Stimulated activated CD8-positive, alpha-beta memory T cell treated with anti-CD3 and anti-CD28 coated beads, Interleukin-4, amount 100 ng/mL, for 48 hours (primary cell): Measurements from ENCODE around the gene RPRD2.

Source experiments
- DNase-seq: peaks from one replicate; pipeline ENCODE4 v3.0.0-alpha.2; 2020

Gene RPRD2

DNA sequence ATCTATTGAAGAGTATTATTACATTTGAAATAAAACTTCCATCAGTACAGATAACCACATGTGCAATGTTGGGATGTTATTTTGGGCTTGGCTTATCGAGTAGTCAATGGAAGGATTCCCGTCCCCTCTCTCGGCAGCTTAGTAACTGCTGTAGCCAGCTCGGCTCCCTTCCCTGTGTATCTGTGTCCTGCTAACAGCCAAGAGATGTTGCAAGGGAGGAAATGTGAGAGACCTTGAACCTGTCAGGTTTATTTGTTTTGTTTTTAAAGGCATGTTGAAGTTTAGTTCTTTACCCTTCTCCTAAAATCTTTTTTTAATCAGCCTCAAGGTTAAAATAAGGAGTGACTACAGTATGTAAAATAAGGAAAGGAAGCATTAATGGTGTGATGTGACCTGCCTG is 109.7 kb downstream of the RPRD2 start:
- DNase-seq = no peak

DNA sequence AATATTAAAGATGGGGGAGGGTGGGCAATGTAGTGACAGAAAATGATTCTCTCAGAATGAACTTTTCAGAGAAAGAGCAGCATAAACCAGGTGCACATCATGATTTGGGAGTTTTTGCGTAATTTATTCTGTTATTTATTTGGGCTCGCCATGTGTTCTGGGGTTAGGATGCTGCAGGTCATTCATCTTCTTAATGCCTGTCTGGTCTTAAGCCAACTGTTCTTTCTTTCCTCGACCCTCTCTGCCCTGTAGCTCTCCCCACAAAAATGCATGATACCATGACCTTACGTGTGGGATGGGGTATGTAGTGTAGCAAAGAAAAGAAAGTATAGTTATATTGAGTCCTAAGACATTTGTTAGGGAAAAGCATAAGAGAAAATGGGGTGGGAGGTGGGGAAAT is 110.9 kb downstream of the RPRD2 start:
- DNase-seq = no peak

DNA sequence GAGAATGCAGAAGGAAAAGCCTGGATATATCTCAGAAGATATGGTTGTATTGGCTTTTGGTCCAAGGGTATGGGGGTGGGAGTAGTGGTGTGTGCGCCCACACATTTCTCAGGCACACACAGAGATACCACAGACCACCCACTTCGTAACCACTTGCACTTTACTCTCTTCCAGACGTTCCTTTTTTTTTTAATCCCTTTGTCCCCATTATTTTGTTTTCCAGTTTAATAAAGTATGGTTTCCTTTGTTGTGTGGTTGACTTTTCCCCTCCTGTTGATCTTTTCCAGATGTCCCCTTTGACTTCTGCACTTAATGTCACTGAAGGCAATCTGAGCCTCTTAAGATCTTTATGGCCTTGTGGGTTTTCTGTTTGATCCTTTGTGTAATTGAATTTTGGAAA is 112.8 kb downstream of the RPRD2 start:
- no peak for DNase-seq

DNA sequence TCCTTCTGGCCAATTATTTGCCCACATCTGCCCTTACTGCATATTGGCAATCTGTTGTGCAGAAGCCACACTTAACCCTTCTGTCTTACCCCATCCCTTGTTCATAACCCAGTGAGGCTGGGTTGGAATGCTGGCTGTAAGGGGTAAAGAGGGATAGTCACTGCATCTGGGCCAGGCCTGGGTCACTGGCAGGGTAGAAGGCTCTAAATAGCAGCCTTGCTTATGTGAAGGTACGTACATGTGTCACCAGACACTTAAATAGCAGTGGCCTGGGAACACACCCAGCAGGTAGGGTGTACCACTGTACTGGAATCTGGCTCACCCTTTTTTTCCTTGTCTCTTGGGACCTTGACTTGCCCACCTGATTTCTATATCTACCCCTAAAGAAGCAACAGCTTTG is 113.4 kb downstream of the RPRD2 start:
- no peak for DNase-seq

DNA sequence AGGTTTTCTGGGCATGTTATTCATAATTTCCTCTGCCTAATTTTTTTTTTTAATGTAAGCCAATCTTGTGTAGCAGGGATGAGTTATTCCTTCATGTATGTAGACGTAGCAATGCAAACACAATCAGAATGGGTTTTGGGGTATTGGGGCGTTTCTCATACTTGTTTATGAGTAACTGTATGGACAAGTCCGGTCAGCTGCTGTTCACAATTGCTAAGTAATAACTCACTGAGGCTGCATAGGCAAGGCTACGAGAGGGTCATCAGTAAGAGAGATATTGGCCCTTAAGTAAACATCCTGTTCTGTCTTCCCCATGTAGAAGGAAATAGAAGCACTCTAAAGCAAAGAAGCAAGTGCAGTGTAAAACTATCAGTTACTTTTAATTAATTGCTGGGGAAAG is 113.8 kb downstream of the RPRD2 start:
- no peak for DNase-seq

DNA sequence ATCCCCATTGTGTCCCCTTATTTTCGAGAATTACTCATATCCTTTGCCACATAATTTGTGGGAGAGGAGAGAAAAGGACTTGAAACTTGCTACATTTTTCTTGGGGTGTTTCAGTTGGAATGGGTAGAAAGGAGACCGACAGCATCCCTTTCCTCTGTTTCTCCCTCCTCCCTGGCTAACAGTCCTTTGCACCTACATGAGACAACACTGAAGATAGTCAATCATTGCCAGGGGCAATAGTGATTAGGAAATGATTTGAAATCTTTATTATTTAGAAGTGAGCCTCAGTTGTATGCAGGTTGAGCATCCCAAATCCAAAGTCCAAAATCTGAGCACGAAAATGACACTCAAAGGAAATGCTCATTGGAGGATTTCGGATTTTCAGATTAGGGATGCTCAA is 115.4 kb downstream of the RPRD2 start:
- DNase-seq = no peak

DNA sequence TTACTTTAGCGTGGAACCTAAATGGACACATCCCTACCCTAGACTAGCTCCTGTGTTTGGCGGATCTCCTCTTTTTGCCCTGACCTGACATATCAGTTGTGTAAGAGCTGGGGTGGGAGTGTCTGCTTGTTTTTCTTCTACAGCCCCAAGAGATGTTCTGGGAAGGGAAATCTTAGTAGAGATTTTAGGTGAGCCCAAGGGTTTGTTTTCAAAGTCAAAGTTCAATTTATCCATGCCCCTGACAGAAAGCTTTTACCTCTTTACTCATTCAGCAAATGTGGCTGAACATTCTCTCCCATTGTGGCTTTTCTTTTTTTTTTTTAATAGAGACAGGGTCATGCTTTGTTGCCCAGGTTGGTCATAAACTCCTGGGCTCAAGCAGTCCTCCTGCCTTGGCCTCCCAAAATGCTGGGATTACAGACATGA is 116.0 kb downstream of the RPRD2 start:
- DNase-seq = no peak

DNA sequence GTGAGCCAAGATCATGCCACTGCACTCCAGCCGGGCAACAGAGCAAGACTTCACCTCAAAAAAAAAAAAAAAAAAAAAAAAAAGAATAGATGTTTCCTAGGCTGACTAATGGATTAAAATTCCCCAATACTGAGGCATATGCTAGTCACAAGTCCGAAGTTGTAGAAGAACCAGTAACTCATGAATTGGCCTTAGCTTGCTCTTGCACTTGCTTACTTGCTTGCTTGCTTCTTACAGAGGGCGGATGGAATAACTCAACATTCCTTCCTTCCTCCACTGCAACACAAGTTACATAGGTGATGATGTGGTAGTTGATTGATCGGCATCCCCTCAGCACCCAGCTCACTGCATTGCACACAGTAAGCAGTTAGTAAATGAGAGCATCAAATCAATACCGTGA is 120.5 kb downstream of the RPRD2 start:
- DNase-seq = no peak

DNA sequence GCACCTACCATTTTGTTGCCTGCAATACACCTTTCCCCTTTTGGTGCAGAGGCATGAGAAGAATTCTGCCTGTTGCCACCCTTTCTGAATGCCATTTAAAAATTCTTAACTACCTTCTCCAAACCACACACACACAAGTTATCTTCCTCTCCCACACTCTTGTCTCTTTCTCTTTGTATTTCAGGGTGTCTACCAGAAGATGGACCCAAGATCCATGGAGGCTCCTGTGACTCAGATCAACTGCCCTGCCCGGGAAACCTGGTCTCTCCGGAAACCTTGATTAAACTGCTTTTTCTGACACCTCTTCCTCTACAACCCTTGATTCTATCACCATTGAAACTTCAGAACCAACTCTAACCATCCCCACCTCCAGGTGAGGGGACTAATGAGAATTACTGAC is 120.9 kb downstream of the RPRD2 start:
- no peak for DNase-seq

DNA sequence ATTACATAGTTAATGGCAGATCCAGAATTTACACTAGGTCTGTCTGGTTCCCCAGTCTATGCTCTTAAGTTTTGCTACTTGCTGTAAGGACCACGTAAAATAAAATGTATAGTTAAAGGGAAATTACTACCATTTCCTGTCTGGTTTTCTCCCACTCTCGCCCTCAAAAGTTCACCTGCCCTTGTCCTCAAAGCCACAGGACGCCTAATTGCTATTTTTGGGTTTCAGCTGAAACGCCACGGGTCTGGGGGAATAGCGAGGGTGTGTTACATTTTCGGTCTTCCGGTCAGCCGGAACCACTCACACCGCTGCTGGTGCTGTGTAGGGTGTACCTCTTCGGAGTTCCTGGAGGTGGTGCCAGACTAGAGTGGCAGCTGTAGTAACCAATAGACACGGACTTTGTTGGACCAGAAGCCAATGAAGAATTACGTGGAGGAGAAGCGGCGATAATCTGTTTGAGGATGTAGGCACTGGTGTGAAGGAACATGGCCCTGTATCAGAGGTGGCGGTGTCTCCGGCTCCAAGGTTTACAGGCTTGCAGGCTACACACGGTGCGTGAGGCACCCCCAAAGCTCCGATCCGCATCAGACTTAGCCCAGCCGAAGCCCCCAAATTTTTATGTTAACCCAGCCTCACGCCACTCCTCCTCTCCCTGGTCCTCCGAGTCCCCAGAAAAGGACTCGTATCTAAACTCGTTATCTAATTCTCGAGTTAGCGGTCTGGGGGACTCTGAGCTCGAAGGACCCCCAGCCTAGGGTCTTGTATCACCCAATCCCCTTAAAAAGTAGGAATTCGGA is 123.2 kb downstream of the RPRD2 start, which contains the start of gene TARS2:
Gene TARS2, plus strand, starts transcription at position 454 of the 797 bp plus-strand sequence. Its CDS starts 32 bp downstream, at position 486.
- peak; percentile 97 for DNase-seq

DNA sequence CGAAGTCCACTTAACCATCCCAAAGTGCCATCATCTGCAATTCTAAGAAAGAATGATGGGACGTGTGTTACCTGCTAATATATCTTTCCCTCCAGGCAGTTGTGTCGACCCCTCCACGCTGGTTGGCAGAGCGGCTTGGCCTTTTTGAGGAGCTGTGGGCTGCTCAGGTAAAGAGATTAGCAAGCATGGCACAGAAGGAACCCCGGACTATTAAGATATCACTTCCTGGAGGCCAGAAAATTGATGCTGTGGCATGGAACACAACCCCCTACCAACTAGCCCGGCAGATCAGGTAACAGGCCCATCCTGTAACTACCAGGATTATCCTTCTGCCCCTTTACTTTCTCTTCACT is 123.8 kb downstream of the RPRD2 start:
- DNase-seq = no peak

DNA sequence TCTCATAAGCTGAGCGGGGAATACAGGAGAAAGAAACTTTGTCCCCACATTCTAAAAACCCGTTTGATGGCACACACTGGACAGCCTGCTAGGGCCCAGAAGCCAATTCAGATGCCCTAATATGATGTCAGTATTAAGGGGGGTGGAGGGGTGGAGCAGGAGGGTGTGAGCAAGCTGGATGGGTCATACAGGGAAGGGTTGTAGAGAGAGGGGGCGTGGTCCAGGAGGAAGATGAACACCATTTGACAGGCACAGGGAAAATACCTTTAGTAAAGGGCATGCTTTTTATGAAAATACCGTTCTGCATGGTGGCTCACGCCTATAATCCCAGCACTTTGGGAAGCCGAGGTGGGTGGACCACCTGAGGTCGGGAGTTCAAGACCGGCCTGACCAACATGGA is 129.2 kb downstream of the RPRD2 start:
- no peak for DNase-seq

DNA sequence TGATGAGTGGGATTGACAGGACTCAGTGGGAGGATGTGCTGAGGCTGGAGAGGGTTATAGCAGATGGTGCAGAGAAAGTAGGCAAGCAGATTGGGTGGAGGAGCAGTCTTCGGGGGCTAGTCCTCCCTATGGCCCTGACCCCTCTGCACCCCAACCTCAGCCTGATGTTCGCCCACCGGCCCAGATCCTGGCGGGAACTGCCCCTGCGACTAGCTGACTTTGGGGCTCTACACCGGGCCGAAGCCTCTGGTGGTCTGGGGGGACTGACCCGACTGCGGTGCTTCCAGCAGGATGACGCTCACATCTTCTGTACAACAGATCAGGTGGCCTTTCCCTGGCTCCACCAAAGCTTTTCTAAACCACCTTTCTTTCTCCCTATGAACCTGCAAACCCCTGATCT is 134.4 kb downstream of the RPRD2 start:
- no peak for DNase-seq

DNA sequence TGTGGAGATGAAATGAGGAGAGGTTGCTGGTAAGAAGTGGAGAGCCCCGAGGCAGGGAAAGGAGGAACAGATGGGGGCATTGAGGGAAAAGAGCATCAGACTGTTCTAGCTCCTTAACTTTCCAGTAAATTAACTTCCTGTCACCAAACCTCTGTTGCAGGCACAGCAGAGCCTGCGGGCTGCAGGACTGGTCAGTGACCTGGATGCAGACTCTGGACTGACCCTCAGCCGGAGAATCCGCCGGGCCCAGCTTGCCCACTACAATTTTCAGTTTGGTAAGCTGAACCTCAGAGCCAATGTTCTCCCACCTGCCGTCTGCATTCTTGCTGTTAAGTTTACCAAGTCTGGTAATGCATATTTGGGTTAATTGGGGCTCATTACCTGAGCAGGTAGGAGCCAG is 141.5 kb downstream of the RPRD2 start:
- no peak for DNase-seq

DNA sequence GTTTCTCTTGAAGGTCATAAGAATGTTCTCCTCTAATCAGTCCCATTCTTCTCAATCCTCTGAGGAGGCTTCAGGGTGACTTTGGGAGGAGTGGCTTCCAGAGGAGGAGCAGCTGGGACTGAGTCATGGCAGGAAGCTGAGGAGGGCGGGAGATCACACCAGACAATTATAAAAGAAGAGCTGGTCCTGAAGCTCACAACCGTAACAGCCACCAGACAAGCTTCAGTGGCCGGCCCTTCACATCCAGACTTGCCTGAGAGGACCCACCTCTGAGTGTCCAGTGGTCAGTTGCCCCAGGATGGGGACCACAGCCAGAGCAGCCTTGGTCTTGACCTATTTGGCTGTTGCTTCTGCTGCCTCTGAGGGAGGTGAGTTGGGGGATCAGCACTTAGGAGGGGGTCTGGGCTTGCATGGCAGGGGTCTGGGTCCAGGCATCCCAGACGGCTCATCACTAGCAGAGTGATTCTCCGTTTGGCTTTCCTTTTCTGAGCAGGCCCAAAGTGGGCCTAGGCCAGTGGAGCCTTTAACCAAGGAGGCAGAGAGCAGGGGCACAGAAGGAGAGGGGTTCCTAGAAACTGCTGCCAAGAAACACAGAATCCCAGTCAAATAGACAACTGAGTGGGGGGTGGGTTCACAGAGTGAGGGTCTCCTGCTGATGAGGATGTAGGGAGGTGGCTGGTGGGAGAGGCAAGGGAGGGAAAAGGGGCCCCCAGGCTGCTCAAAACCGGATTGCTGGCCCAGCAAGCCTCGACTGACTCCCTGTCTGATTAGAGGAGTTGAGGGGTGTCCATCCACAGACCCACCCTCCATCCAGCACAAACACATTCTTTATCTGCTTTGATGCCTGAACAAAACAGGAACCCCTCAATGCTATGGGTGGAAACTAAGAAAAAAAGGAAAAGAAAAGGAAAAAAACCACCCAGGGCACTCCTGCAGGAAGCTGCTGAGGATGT is 144.2 kb downstream of the RPRD2 start, which contains the start of gene ECM1:
Gene ECM1, plus strand, starts transcription at position 198 of the 953 bp plus-strand sequence. Its CDS starts 101 bp downstream, at position 299.
- DNase-seq = no peak

DNA sequence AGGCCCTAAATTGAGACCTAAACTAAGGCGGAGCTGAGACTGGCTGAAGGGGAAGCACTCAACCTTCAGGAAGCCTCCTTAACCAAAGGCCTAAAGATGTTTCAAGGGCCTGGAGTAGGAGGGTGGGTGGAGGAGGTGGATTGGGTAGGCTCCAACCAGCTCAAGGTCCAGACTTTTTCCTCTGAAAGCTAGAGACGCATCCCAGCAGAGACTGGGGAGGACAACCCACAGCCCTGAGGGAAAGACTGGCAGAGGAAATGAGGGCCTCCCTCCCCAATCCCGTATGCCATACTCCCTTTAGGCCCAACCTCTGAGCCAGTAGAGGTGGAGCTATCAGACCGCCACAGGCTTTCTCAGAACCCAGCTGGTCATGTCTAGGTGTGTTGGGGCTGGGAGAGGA is 145.0 kb downstream of the RPRD2 start:
- DNase-seq = no peak

DNA sequence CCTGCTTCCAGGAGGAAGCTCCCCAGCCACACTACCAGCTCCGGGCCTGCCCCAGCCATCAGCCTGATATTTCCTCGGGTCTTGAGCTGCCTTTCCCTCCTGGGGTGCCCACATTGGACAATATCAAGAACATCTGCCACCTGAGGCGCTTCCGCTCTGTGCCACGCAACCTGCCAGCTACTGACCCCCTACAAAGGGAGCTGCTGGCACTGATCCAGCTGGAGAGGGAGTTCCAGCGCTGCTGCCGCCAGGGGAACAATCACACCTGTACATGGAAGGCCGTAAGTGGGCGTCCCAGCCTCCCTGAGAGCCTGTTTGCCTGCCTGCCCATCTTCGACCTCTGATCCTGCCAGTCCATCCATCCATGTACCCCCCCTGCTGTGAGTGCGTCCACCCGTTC is 147.6 kb downstream of the RPRD2 start:
- no peak for DNase-seq

DNA sequence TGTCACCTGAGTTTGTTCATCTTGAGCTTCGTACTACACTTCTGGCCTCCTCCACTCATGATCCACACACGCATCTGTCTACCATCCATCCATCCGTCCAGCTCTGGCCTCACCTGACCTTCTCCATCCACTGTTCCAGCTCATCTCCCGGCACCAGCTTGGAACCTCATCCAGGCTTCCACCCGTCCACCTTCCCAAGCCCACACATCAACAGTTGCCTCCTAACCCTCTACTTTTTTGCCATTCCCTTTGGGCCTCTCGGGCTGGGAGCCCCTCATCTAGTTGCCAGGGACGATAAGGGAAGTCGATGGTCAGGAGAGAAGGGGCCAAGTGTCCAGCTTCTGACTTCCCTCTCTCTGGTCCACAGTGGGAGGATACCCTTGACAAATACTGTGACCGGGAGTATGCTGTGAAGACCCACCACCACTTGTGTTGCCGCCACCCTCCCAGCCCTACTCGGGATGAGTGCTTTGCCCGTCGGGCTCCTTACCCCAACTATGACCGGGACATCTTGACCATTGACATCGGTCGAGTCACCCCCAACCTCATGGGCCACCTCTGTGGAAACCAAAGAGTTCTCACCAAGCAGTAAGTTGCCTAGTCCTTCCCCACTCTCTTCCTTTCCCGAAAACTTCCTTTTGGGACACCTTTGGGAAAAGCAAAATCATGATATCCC is 148.2 kb downstream of the RPRD2 start:
- no peak for DNase-seq

DNA sequence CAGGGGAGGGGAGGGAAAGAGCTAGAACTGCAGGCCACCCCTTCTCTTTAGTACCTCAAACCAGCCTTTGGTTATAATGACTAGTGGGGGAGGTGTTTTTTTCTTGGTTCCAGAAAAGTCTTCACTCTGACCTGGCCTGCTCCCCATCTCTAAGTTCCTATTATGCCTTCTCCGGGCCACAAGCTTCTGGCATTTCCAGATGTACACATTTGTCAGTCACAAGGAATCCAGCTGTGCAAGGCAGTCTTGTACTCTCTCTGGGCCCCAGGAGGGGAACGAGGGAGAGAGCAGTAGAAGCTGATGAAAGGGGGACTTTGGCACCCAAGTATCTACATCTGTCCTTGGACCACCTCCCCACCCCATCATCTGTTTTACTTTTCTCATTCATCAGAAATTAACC is 148.9 kb downstream of the RPRD2 start:
- DNase-seq = no peak

DNA sequence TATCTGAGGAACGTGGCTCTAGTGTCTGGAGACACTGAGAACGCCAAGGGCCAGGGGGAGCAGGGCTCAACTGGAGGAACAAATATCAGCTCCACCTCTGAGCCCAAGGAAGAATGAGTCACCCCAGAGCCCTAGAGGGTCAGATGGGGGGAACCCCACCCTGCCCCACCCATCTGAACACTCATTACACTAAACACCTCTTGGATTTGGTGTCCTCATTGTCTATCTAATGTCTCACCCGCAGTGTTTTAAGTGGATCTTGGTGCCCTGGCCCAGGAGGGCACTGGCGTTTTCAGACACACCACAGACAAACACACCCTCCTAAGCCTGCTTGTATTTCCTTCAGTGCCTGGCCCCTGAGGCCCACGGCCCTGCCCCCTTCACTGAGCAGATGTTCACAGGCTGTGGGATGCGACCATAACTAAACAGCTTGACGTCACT is 149.4 kb downstream of the RPRD2 start:
- DNase-seq = no peak

DNA sequence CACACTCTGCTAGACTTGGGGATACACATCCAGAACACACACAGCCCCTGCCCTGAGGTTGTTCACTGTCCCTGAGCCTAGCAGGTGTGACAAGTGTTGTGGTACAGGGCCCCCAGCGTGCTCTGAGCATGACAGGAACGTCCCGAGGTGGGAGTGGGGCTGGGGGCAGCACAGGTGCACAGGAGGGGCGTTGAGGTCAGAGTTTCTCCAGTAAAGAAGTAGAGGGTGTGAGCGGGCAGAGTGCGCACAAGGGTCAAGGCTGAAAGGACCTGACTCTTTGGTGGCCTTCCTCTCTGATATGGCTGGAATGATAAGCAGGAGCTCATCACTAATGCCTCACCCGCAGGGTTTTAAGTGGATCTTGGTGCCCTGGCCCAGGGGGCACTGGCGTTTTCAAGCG is 150.3 kb downstream of the RPRD2 start:
- DNase-seq = no peak

DNA sequence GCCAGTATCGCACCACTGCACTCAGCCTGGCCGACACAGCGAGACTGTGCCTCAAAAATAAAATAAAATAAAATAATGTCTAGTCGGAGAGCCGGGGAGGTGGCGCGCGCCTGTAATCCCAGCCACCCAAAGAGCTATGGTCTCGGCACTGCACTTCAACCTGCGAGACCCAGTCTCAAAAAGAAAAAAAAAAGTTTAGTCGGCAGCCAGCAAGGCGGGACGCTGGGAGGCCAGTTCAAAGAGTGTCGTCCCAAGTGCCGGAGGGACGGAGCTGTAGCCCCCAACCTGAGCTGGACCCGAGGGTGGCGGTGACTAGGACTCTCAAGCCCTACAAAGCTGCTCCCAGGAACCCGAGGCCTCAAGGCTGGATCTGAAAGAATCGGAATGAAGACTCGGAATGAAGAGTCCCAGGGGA is 151.0 kb downstream of the RPRD2 start:
- DNase-seq = no peak

DNA sequence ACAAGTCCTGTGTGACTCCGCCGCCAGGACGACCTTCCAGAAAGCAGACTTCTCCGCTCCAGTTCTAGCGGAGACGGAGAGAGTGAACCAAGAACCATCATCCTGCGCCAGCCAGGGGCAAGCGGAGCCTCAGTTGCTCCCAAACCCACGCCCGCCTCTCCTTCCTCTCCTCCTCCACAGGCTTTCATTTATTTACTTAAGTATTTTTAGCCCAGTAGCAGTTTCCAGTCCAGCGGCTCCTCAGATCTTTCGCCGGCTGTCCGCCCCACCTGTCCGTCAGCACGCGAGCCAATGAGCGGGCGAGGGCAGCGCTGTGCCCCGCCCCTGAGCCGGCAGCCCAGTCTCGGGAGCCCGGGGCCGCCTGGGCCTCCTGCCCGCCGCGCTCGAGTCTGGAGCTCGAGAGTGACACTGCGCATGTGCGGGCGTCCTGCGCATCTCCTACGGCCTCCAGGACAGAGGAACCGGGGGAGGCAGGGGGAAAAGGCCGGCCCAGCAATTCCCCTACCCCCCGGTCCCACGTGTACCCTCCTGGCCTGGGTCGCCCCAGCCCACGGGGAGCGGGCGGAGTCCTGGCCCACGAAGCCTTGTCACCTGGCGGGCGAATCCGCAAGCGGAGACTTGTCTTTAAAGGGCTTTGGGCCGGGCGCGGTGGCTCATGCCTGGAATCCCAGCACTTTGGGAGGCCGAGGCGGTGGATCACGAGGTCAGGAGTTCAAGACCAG is 151.5 kb downstream of the RPRD2 start, which contains the start of gene FALEC:
Gene FALEC, plus strand, starts transcription at position 425 of the 722 bp plus-strand sequence.
- DNase-seq = peak; percentile 93
